Activated T-cell treated with anti-CD3 and anti-CD28 coated beads for 24 hours (primary cell): ENCODE results near the gene ATP8A2.

Source experiments
- DNase-seq: peaks from one replicate; pipeline ENCODE4 v3.0.0-alpha.2; 2020; ENCODE audit warnings: low read depth

ATP8A2 gene

GRCh38 chr13:25731536-25731935 lies 359.8 kb downstream of the ATP8A2 start:
- DNase-seq, result no peak

GRCh38 chr13:25732111-25732865 lies 360.5 kb downstream of the ATP8A2 start:
- DNase-seq, result no peak

GRCh38 chr13:25733001-25733491 lies 361.3 kb downstream of the ATP8A2 start:
- DNase-seq, result no peak

GRCh38 chr13:25733696-25734435 lies 362.1 kb downstream of the ATP8A2 start:
- DNase-seq, result no peak

GRCh38 chr13:25738342-25739196 lies 366.8 kb downstream of the ATP8A2 start:
- no peak for DNase-seq

- DNase-seq, result no peak
Measured at GRCh38 chr13:25739376-25739775, 367.6 kb downstream of the ATP8A2 start.

GRCh38 chr13:25741796-25742195 lies 370.0 kb downstream of the ATP8A2 start:
- no peak for DNase-seq

- no peak for DNase-seq
Measured at GRCh38 chr13:25742220-25742619, 370.4 kb downstream of the ATP8A2 start.

GRCh38 chr13:25743421-25743820 lies 371.6 kb downstream of the ATP8A2 start:
- DNase-seq, result no peak

GRCh38 chr13:25744178-25744577 lies 372.4 kb downstream of the ATP8A2 start:
- no peak for DNase-seq

GRCh38 chr13:25746131-25746530 lies 374.4 kb downstream of the ATP8A2 start:
- DNase-seq, result no peak

- DNase-seq, result no peak
Measured at GRCh38 chr13:25752957-25753551, 381.3 kb downstream of the ATP8A2 start.

GRCh38 chr13:25753976-25754375 lies 382.2 kb downstream of the ATP8A2 start:
- DNase-seq, result no peak

- DNase-seq, result no peak
Measured at GRCh38 chr13:25756251-25756650, 384.5 kb downstream of the ATP8A2 start.

GRCh38 chr13:25756912-25757311 lies 385.1 kb downstream of the ATP8A2 start:
- no peak for DNase-seq

GRCh38 chr13:25761041-25761440 lies 389.3 kb downstream of the ATP8A2 start:
- no peak for DNase-seq

GRCh38 chr13:25762281-25762680 lies 390.5 kb downstream of the ATP8A2 start:
- no peak for DNase-seq

GRCh38 chr13:25762795-25763377 lies 391.1 kb downstream of the ATP8A2 start:
- DNase-seq, result no peak

GRCh38 chr13:25764378-25764777 lies 392.6 kb downstream of the ATP8A2 start:
- no peak for DNase-seq

- no peak for DNase-seq
Measured at GRCh38 chr13:25765266-25765665, 393.5 kb downstream of the ATP8A2 start.

GRCh38 chr13:25766576-25766975 lies 394.8 kb downstream of the ATP8A2 start:
- no peak for DNase-seq

GRCh38 chr13:25766991-25767390 lies 395.2 kb downstream of the ATP8A2 start:
- no peak for DNase-seq
